ENCODE results near the gene GRIN1.
A peak's percentile ranks its signal among the peaks of the same experiment; 100 is the strongest.

GRIN1 gene

DNA sequence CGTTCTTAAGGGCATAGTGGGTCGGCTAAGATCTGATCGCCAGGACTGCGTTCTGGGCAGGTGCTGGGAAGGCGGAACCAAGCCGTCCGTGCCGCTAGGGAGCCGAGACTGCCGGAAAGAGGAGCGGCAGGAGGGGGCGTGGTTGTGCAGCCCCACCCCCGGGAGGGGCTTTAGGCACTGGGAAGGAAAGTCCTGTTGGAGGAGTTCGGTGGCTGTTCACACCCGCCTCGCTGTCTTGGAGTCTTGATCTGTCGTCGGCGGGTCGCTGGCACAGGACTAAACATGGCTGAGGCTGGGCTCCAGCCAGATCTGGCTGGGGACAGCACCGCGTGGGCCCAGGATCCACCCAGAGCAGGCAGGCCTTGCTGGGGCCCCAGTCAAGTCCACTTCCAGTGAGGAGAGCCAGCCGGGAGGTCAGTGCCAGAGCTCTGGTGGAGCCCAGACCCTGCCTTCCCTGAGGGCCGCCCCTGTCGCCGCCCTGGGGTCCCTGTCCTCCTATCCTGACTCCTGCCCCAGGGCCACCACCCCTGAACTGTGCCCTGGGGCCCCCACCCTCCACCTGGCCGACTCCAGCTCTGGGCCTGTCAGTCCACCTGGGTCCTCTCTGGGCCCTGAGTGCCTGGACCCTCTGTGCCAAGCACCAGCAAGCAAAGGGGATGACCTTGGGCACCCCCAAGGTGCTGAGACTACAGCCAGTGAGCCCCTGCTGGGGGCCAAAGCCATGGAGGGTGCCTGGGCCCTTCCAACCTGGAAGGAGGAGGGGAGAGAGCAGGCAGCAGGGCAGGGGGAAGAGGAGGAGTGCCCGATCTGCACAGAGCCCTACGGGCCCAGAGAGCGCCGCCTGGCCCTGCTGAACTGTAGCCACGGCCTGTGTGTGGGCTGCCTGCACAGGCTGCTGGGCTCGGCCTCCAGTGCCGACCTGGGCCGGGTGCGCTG lies 78.6 kb downstream of the GRIN1 start:
- in situ Hi-C loops (cut with HindIII; ENCODE audit: low pct_ligation_motif_present, low pct_unique_long_range_greater_than_20kb, low sequenced_read_pairs), result no loop called here
- peak; percentile 75 for DNase-seq

DNA sequence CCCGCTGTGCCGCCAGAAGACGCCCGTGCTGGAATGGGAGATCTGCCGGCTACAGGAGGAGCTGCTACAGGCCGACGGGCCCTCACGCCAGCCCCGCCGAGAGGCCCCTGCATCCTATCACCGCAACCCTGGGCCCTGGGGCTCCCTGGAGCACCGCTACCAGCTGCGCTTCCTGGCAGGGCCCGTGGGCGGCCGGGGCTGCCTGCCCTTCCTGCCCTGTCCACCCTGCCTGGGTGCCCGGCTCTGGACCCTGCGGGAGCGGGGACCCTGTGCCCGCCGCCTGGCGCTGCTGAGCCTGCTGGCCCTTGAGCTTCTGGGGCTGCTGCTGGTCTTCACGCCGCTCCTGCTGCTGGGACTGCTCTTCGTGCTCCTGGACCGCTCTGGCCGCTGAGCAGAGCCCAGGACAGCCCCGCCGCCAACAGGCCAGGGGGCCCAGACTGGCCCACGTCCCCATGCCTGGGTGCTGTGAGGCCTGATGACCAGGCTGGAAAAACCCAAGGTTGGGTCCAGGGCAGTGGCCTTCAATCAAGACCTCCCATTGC lies 79.3 kb downstream of the GRIN1 start:
- in situ Hi-C loops (cut with HindIII; ENCODE audit: low pct_ligation_motif_present, low pct_unique_long_range_greater_than_20kb, low sequenced_read_pairs), result no loop called here
- no peak for DNase-seq
